GM19467 (cell line): ENCODE results near the gene FCHSD2.
"Not testable (repeated sequence)": the region's sequence is repeated elsewhere in the genome, so short reads cannot be mapped to it uniquely, and the experiment has no call there.

Experiments
- ATAC-seq: cut with Tn5 transposase; IDR thresholded peaks from one replicate; pipeline ENCODE4 v1.9.1; 2021; ENCODE audit warnings: mild to moderate bottlenecking, moderate library complexity; ENCODE audit not compliant: unreplicated experiment

Gene FCHSD2

GRCh38 chr11:72848846-72849466, 293.2 kb downstream of the FCHSD2 start:
- no peak for ATAC-seq

GRCh38 chr11:72844356-72844755, 297.8 kb downstream of the FCHSD2 start:
- ATAC-seq = no peak

GRCh38 chr11:72842653-72843330, 299.3 kb downstream of the FCHSD2 start:
- no peak for ATAC-seq

- ATAC-seq = no peak
Measured at GRCh38 chr11:72842126-72842525, 300.0 kb downstream of the FCHSD2 start.

- no peak for ATAC-seq
Measured at GRCh38 chr11:72841397-72841796, 300.7 kb downstream of the FCHSD2 start.

GRCh38 chr11:72840780-72841179, 301.3 kb downstream of the FCHSD2 start:
- no peak for ATAC-seq

- ATAC-seq = no peak
Measured at GRCh38 chr11:72838691-72839305, 303.3 kb downstream of the FCHSD2 start.

- ATAC-seq = no peak
Measured at GRCh38 chr11:72836111-72836510, 306.0 kb downstream of the FCHSD2 start.

GRCh38 chr11:72834905-72835304, 307.2 kb downstream of the FCHSD2 start:
- no peak for ATAC-seq

GRCh38 chr11:72833811-72834493, 308.2 kb downstream of the FCHSD2 start:
- no peak for ATAC-seq

- ATAC-seq = no peak
Measured at GRCh38 chr11:72833083-72833733, 308.9 kb downstream of the FCHSD2 start.

GRCh38 chr11:72832301-72833082, 309.6 kb downstream of the FCHSD2 start:
- no peak for ATAC-seq

GRCh38 chr11:72831521-72832300, 310.4 kb downstream of the FCHSD2 start:
- no peak for ATAC-seq

GRCh38 chr11:72829884-72830533, 312.1 kb downstream of the FCHSD2 start:
- ATAC-seq = no peak

- no peak for ATAC-seq
Measured at GRCh38 chr11:72829178-72829577, 312.9 kb downstream of the FCHSD2 start.

- ATAC-seq = no peak
Measured at GRCh38 chr11:72828692-72829101, 313.4 kb downstream of the FCHSD2 start.

- no peak for ATAC-seq
Measured at GRCh38 chr11:72828081-72828567, 314.0 kb downstream of the FCHSD2 start.

GRCh38 chr11:72827656-72828055, 314.5 kb downstream of the FCHSD2 start:
- not testable (repeated sequence) for ATAC-seq

- no peak for ATAC-seq
Measured at GRCh38 chr11:72826942-72827480, 315.1 kb downstream of the FCHSD2 start.
